B cell (primary cell): ENCODE measurements around the gene POU6F1. TPM values are rescaled to one million over a fixed set of nuclear protein-coding genes. Genes with fewer than 3 reads are reported as not detected.

ENCODE experiments used
- ATAC-seq: fragments of 200-7000 bp; cut with Tn5 transposase; one replicate; pipeline ENCODE4 v1.10.0; 2021; ENCODE audit warnings: low read depth, mild to moderate bottlenecking, moderate number of reproducible peaks, moderate library complexity
- CTCF ChIA-PET: fragments of 350-600 bp; sonication (Branson Sonifier 250); formaldehyde crosslinking; loops from one replicate; lab custom pipeline; 2021; ENCODE audit warnings: antibody characterized with exemption, inconsistent platforms; lab: Charles Lee
- POLR2A ChIA-PET: fragments of 350-600 bp; sonication (Branson Sonifier 250); formaldehyde crosslinking; loops from one replicate; lab custom pipeline; 2021; ENCODE audit warnings: antibody characterized with exemption; lab: Charles Lee
- DNase-seq: peaks from one replicate; pipeline ENCODE4 v3.0.0; 2013
- H2AFZ ChIP-seq: 2 replicates; pipeline ENCODE4 v1.6.1; 2012; ENCODE audit warnings: mild to moderate bottlenecking, low read depth, low read length; ENCODE audit not compliant: insufficient read depth, poor library complexity, severe bottlenecking
- H3K27ac ChIP-seq, 2 donors: 1 replicate in 1 of 2; 2 replicates in 1 of 2; pipeline ENCODE4 v1.5.1; 2012 to 2013; ENCODE audit warnings: low read length in 2 of 2, mild to moderate bottlenecking in 2 of 2, moderate library complexity in 1 of 2
- H3K27me3 ChIP-seq, 4 experiments: fragments of 200-600 bp in 1 of 4; sonication (generic) in 1 of 4; replicated peaks in 1 of 4; 1 replicate in 2 of 4; 2 replicates in 2 of 4; pipeline versions ENCODE4 v1.6.1 to v1.7.0; 2013 to 2016; ENCODE audit warnings: low read length in 3 of 4, mild to moderate bottlenecking in 2 of 4, mixed read lengths in 1 of 4, moderate library complexity in 1 of 4; ENCODE audit not compliant: insufficient read depth in 4 of 4, control insufficient read depth in 3 of 4; ENCODE audit errors: control extremely low read depth in 1 of 4
- H3K36me3 ChIP-seq, 2 experiments: replicated peaks in 1 of 2; 1 replicate in 1 of 2; 2 replicates in 1 of 2; pipeline versions ENCODE4 v1.6.1 to v1.7.1; 2013; ENCODE audit warnings: low read length in 1 of 2; ENCODE audit not compliant: insufficient read depth in 2 of 2, control insufficient read depth in 1 of 2; ENCODE audit errors: control extremely low read depth in 1 of 2, extremely low read depth in 1 of 2
- H3K4me1 ChIP-seq, 2 donors: fragments of 200-600 bp in 1 of 2; sonication (generic) in 1 of 2; 1 replicate in 1 of 2; 2 replicates in 1 of 2; pipeline versions ENCODE4 v1.5.1 to v1.6.1; 2013 to 2017; ENCODE audit warnings: low read length in 2 of 2; ENCODE audit not compliant: control insufficient read depth in 2 of 2, insufficient read depth in 2 of 2
- H3K4me2 ChIP-seq: replicated peaks from 2 replicates; pipeline ENCODE3; 2012; ENCODE audit warnings: mild to moderate bottlenecking, low read depth, low read length; ENCODE audit not compliant: poor library complexity, severe bottlenecking
- H3K4me3 ChIP-seq, 5 experiments: fragments of 200-600 bp in 1 of 5; sonication (generic) in 1 of 5; 1 replicate in 3 of 5; 2 replicates in 2 of 5; pipeline versions ENCODE4 v1.5.1 to v1.7.0; 2011 to 2016; ENCODE audit warnings: low read length in 4 of 5, mild to moderate bottlenecking in 4 of 5, low read depth in 2 of 5, control low read depth in 1 of 5, moderate library complexity in 1 of 5; ENCODE audit not compliant: insufficient read depth in 1 of 5; ENCODE audit errors: control extremely low read depth in 1 of 5, extremely low read depth in 1 of 5
- H3K79me2 ChIP-seq: fragments of 200-600 bp; sonication (generic); one replicate; pipeline ENCODE4 v1.6.0; 2016; ENCODE audit warnings: low read length; ENCODE audit not compliant: control insufficient read depth, insufficient read depth
- H3K9ac ChIP-seq: fragments of 200-600 bp; sonication (generic); 2 replicates; pipeline ENCODE4 v1.6.1; 2017; ENCODE audit warnings: mild to moderate bottlenecking, low read length, moderate library complexity
- H3K9me3 ChIP-seq, 3 donors: one replicate each; pipeline versions ENCODE4 v1.6.1 to v1.7.1; 2013; ENCODE audit warnings: low read length in 2 of 3; ENCODE audit not compliant: control insufficient read depth in 2 of 3, insufficient read depth in 1 of 3; ENCODE audit errors: control extremely low read depth in 1 of 3
- H4K20me1 ChIP-seq: 2 replicates; pipeline ENCODE4 v1.6.0; 2012; ENCODE audit warnings: mild to moderate bottlenecking, low read length; ENCODE audit not compliant: insufficient read depth, control insufficient read depth, poor library complexity, severe bottlenecking
- H3K27ac Mint-ChIP-seq: one replicate; pipeline ENCODE4 v1.8.0; 2021; ENCODE audit warnings: mixed read lengths
- H3K27me3 Mint-ChIP-seq: one replicate; pipeline ENCODE4 v1.8.0; 2021; ENCODE audit warnings: mixed read lengths
- H3K4me1 Mint-ChIP-seq: one replicate; pipeline ENCODE4 v1.8.0; 2021; ENCODE audit warnings: mixed read lengths
- H3K4me3 Mint-ChIP-seq: one replicate; pipeline ENCODE4 v1.8.0; 2021; ENCODE audit warnings: mixed read lengths
- H3K9me3 Mint-ChIP-seq: one replicate; pipeline ENCODE4 v1.8.0; 2022; ENCODE audit warnings: mixed read lengths; ENCODE audit not compliant: insufficient read depth
- EZH2 ChIP-seq: IDR thresholded peaks from 2 replicates; pipeline ENCODE4 v1.6.1; 2012; ENCODE audit warnings: borderline replicate concordance, low read depth, mild to moderate bottlenecking, moderate library complexity, low read length; ENCODE audit not compliant: insufficient read depth, poor library complexity, severe bottlenecking
- WGBS: methylation state at CpG from one replicate; pipeline ENCODE4 v1.1.5; 2013; ENCODE audit warnings: missing lambda C conversion rate; ENCODE audit not compliant: insufficient coverage; 5-methylcytosine and 5-hydroxymethylcytosine counted together
- intact Hi-C: fragments of 100-400 bp; cut with micrococcal nuclease; formaldehyde crosslinking; loops from one replicate; pipeline ENCODE4 v1.10.0; 2022
- polyA plus RNA-seq: library from polyadenylated mRNA; depleted of rRNA; stranded (reverse); fragments of >200 nt; gene quantifications from 2 replicates; pipeline ENCODE4 v1.2.3, GENCODE V29; 2012
- total RNA-seq, 2 donors: library from RNA; stranded (reverse); fragments of 120-200 nt in 1 of 2; gene quantifications; 1 replicate in 1 of 2; 2 replicates in 1 of 2; pipeline versions ENCODE4 v1.2.3 to v1.2.4, GENCODE V29; 2013 to 2022
- TF ChIP-seq, protein P1 (sequence below): fragments of 200-600 bp; IDR thresholded peaks from one replicate; pipeline ENCODE4 v1.8.0; 2022; ENCODE audit warnings: antibody characterized with exemption, mild to moderate bottlenecking

POU6F1 gene
- total and polyA plus RNA-seq, 2 donors (not counting 1 experiment from before 2014, with no cell fraction given) = 27.7 to 62.6 TPM

DNA sequence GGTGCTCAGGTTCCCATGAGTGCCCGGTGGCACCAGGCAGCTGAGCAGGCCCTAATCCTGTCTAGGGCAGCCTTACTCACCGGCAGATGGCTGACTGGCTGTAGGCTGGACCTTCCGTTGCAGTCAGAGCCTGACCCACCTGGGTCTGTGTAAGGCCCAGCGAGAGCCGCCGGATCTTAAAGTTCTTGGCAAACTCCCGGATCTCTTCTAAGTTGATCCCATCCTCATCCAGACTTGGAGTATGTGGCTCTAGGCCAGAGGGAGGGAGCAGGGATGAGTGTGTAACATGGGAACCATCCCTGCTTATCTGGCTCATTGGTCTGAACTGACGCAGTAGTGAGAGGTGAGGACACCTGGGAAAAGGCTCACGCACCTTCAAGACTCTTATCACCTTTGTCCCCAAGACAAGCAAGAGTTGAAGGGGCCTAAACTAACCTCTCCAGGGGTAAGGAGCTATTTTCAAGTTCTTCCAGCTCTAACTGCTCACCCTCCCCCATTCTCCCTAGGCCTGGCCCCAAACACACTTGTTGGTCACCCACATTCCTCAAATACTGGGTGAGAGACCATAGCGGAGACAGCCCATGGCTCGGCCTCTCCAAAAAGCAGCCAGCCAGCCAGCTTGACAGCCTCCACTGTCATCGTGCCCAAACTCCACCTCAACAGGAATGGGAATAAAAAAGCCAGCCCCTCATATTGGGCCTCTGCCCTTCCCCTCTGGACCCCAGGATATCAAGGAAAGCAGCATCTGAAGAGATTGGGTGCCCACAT lies 26.2 kb downstream of the POU6F1 start:
- peaks cover 0 to 16% of the 10 kb centered on the region in 2 experiments for H3K36me3 ChIP-seq
- no peaks in the 10 kb centered on the region for H3K79me2 ChIP-seq
- H3K4me3 ChIP-seq = no peak overlapping the region
- no peaks in the 10 kb centered on the region for H3K9me3 ChIP-seq
- H3K4me2 ChIP-seq = no peak overlapping the region
- no peak overlapping the region for H2AFZ ChIP-seq
- no peak overlapping the region for H3K27ac Mint-ChIP-seq
- H4K20me1 ChIP-seq = no peaks in the 10 kb centered on the region
- H3K4me1 ChIP-seq = peaks cover 23 to 27% of the 10 kb centered on the region in 2 donors
- 93% methylated on average over 11 of the region's 12 CpGs for WGBS
- TF ChIP-seq, protein P1, sequence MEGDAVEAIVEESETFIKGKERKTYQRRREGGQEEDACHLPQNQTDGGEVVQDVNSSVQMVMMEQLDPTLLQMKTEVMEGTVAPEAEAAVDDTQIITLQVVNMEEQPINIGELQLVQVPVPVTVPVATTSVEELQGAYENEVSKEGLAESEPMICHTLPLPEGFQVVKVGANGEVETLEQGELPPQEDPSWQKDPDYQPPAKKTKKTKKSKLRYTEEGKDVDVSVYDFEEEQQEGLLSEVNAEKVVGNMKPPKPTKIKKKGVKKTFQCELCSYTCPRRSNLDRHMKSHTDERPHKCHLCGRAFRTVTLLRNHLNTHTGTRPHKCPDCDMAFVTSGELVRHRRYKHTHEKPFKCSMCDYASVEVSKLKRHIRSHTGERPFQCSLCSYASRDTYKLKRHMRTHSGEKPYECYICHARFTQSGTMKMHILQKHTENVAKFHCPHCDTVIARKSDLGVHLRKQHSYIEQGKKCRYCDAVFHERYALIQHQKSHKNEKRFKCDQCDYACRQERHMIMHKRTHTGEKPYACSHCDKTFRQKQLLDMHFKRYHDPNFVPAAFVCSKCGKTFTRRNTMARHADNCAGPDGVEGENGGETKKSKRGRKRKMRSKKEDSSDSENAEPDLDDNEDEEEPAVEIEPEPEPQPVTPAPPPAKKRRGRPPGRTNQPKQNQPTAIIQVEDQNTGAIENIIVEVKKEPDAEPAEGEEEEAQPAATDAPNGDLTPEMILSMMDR = no peak
- TF ChIP-seq EZH2 = no peak
- ATAC-seq (no peak), DNase-seq (no peak)
- no peak overlapping the region for H3K4me3 Mint-ChIP-seq
- ChIA-PET CTCF (no interaction called here), POLR2A (no interaction called here)
- intact Hi-C loops = no loop called here
- no peaks in the 10 kb centered on the region for H3K9me3 Mint-ChIP-seq
- H3K27me3 ChIP-seq = no peaks in the 10 kb centered on the region
- peaks cover 25% of the 10 kb centered on the region for H3K4me1 Mint-ChIP-seq
- no peak overlapping the region for H3K27ac ChIP-seq
- no peak overlapping the region for H3K9ac ChIP-seq
- no peaks in the 10 kb centered on the region for H3K27me3 Mint-ChIP-seq

DNA sequence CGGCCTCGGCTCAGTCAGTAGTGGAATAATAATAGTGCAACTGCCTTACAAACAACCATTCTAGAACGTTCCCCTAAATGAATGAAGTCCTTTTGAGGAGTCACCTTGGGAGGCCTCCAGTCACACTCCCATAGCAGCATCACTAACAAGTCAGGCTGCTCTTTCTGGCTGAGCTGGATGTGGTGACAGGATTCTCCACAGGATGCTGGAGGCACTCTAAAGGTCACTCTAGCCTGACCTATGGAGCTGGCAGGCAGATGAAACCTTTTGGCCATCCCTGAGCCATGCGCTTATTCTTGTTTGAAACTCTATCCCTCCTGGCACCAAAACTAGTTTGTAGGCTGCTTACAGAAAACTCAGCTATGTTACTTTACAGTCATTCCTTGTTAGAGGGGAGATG lies 27.0 kb downstream of the POU6F1 start:
- no peaks in the 10 kb centered on the region for H3K79me2 ChIP-seq
- Mint-ChIP-seq H3K27ac (no peak overlapping the region), H3K27me3 (no peaks in the 10 kb centered on the region), H3K4me3 (no peak overlapping the region), H3K9me3 (no peaks in the 10 kb centered on the region), H3K4me1 (peaks cover 28% of the 10 kb centered on the region)
- H3K36me3 ChIP-seq = peaks cover 0 to 16% of the 10 kb centered on the region in 2 experiments
- POLR2A ChIA-PET = no interaction called here
- TF ChIP-seq EZH2 = no peak
- TF ChIP-seq, protein P1 = no peak
- no peak overlapping the region for H3K4me3 ChIP-seq
- no peak for ATAC-seq
- intact Hi-C loops = no loop called here
- no peak for DNase-seq
- no peaks in the 10 kb centered on the region for H3K9me3 ChIP-seq
- no peak overlapping the region for H2AFZ ChIP-seq
- WGBS = 100% methylated on average over 1 of the region's 4 CpGs
- no peak overlapping the region for H3K4me2 ChIP-seq
- H3K27me3 ChIP-seq = no peaks in the 10 kb centered on the region
- H3K9ac ChIP-seq = no peak overlapping the region
- peaks cover 25 to 32% of the 10 kb centered on the region in 2 donors for H3K4me1 ChIP-seq
- CTCF ChIA-PET = no interaction called here
- no peaks in the 10 kb centered on the region for H4K20me1 ChIP-seq
- H3K27ac ChIP-seq = no peak overlapping the region
